PC-9 (cell line): ENCODE results near the gene PRRX2. TPM values are rescaled to one million over a fixed set of nuclear protein-coding genes. Genes with fewer than 3 reads are reported as not detected.

Experiments used
- BruUV-seq: library from RNA; stranded (reverse); fragments of 400-500 nt; replicated peaks from 2 replicates; lab custom pipeline; 2021; lab: Mats Ljungman, UMichigan
- CTCF ChIA-PET: fragments of 300-600 bp; sonication (Branson Sonifier 250); formaldehyde crosslinking; loops from one replicate; lab custom pipeline; 2022; ENCODE audit warnings: antibody characterized with exemption; lab: Charles Lee
- POLR2A ChIA-PET: fragments of 300-600 bp; sonication (Branson Sonifier 250); formaldehyde crosslinking; loops from one replicate; lab custom pipeline; 2022; ENCODE audit warnings: antibody characterized with exemption; ENCODE audit not compliant: unreplicated experiment; lab: Charles Lee
- DNase-seq, 2 experiments: peaks; one replicate each; pipeline versions ENCODE4 v3.0.0 to v3.0.0-alpha.2; 2015 to 2022; ENCODE audit warnings: mixed read lengths in 1 of 2
- H2AFZ ChIP-seq: fragments of 200-600 bp; sonication (generic); 2 replicates; pipeline ENCODE4 v1.8.1; 2017; ENCODE audit warnings: antibody characterized with exemption
- H3F3A ChIP-seq: fragments of 200-600 bp; sonication (generic); 2 replicates; pipeline ENCODE4 v1.8.1; 2017; ENCODE audit warnings: antibody characterized with exemption, mild to moderate bottlenecking, low read depth; ENCODE audit not compliant: insufficient read depth
- H3K27ac ChIP-seq: fragments of 200-600 bp; sonication (generic); 2 replicates; pipeline ENCODE4 v1.6.1; 2016; ENCODE audit warnings: mixed run types
- H3K27me3 ChIP-seq: fragments of 200-600 bp; sonication (generic); 2 replicates; pipeline ENCODE4 v1.6.1; 2016; ENCODE audit warnings: low read depth, mixed run types; ENCODE audit not compliant: insufficient read depth
- H3K36me3 ChIP-seq: fragments of 200-600 bp; sonication (generic); 2 replicates; pipeline ENCODE4 v1.6.1; 2016; ENCODE audit warnings: low read depth, mixed run types
- H3K4me1 ChIP-seq: fragments of 200-600 bp; sonication (generic); replicated peaks from 2 replicates; pipeline ENCODE4 v1.6.1; 2016; ENCODE audit warnings: mixed run types; ENCODE audit not compliant: insufficient read depth
- H3K4me2 ChIP-seq: fragments of 200-600 bp; sonication (generic); 2 replicates; pipeline ENCODE4 v1.6.1; 2017; ENCODE audit warnings: mixed run types
- H3K4me3 ChIP-seq: fragments of 200-600 bp; sonication (generic); 2 replicates; pipeline ENCODE4 v1.6.1; 2016; ENCODE audit warnings: mixed run types
- H3K79me2 ChIP-seq: fragments of 200-600 bp; sonication (generic); 2 replicates; pipeline ENCODE4 v1.6.1; 2017; ENCODE audit warnings: low read depth, mixed run types
- H3K9me2 ChIP-seq: fragments of 200-600 bp; sonication (generic); 2 replicates; pipeline ENCODE4 v1.8.1; 2017; ENCODE audit warnings: mild to moderate bottlenecking; ENCODE audit not compliant: insufficient read depth
- H3K9me3 ChIP-seq: fragments of 200-600 bp; sonication (generic); 2 replicates; pipeline ENCODE4 v1.8.1; 2016; ENCODE audit warnings: low read depth; ENCODE audit not compliant: insufficient read depth
- H4K20me1 ChIP-seq: fragments of 200-600 bp; sonication (generic); 2 replicates; pipeline ENCODE4 v1.8.1; 2017; ENCODE audit not compliant: insufficient read depth
- CTCF ChIP-seq: fragments of 200-600 bp; sonication (generic); conservative IDR thresholded peaks from 2 replicates; pipeline ENCODE4 v1.6.1; 2017; ENCODE audit warnings: mixed run types, antibody characterized with exemption, mild to moderate bottlenecking, moderate library complexity
- EZH2 ChIP-seq: fragments of 200-600 bp; sonication (generic); IDR thresholded peaks from 2 replicates; pipeline ENCODE4 v1.8.0; 2017; ENCODE audit warnings: antibody characterized with exemption, low read depth
- intact Hi-C: fragments of 100-400 bp; cut with micrococcal nuclease; formaldehyde crosslinking; loops from one replicate; pipeline ENCODE4 v1.10.0; 2022; ENCODE audit not compliant: unreplicated experiment
- total RNA-seq: library from RNA; stranded (reverse); gene quantifications from 2 replicates; pipeline ENCODE4 v1.2.3, GENCODE V29; 2021

PRRX2 gene
- total RNA-seq, 1 experiment from 2014 or later, result 0.98 TPM

DNA sequence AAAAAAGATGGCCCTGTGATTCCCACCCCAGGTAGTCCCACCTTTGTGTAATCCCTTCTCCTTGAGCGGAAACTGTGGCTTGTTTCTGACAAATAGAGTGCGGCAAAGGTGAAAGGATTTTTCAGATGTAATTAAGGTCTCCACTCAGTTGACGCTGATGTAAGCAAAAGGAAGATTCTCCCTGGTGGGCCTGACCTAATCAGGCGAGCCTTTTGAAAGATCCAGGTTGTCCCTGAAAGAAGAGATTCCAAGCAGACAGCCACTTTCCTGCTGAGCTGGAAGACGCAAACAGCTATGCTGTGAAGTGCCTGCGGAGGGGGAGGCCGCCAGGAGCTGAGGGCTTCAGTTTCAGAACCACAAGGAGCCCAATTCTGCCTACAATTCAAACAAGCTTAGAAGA is 63.3 kb downstream of the PRRX2 start:
- no peaks in the 10 kb centered on the region for H3K4me1 ChIP-seq
- H3K9me3 ChIP-seq, result no peaks in the 10 kb centered on the region
- intact Hi-C loops, result no loop called here
- H3K4me3 ChIP-seq, result no peak overlapping the region
- no peak overlapping the region for H3K4me2 ChIP-seq
- DNase-seq, result no peak
- no peaks in the 10 kb centered on the region for H4K20me1 ChIP-seq
- no peak overlapping the region for H3K27ac ChIP-seq
- no peak overlapping the region for H2AFZ ChIP-seq
- ChIA-PET POLR2A (interaction anchor here (0.6 kb wide), 1 partner anchor 25 kb away, joined by 4 read pairs; no protein-coding TSS in a partner anchor), CTCF (interaction anchor here (0.6 to 0.8 kb wide), 2 partner anchors 9 to 69 kb away, joined by 3 to 4 read pairs; no protein-coding TSS in a partner anchor)
- no peaks in the 10 kb centered on the region for H3K9me2 ChIP-seq
- H3K27me3 ChIP-seq, result no peaks in the 10 kb centered on the region
- H3F3A ChIP-seq, result peaks cover 32% of the 10 kb centered on the region
- no TSS peak for BruUV-seq
- TF ChIP-seq EZH2 (no peak), CTCF (no peak)
- H3K79me2 ChIP-seq, result no peaks in the 10 kb centered on the region
- H3K36me3 ChIP-seq, result no peaks in the 10 kb centered on the region

DNA sequence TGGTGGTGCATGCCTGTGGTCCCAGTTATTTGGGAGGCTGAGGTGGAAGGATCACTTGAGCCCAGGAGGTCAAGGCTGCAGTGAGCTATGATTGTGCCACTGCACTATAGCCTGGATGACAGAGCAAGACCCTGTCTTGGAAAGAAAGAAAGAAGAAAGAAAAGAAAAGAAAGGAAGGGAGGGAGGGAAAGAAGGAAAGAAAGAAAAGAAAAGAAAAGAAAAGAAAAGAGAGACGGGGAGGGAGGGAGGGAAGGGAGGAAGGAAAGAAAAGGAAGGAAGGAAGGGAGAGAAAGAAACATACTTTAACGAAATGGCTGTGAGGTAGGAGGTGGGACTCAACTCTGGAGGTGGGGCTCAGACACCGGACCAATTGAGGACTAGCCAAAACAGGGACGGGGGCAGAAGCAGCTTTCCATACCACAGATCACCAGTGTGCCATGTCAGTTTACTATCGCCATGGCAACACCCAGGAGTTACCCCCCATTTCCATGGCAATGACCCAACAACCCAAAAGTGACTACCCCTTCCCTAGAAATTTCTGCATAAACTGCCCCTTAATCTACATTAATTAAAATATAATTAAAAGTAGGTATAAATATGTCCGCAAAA is 66.1 kb downstream of the PRRX2 start:
- no peak overlapping the region for H3K4me3 ChIP-seq
- no peak overlapping the region for H3K4me2 ChIP-seq
- H3K36me3 ChIP-seq, result no peaks in the 10 kb centered on the region
- H3K9me3 ChIP-seq, result no peaks in the 10 kb centered on the region
- H3K4me1 ChIP-seq, result no peaks in the 10 kb centered on the region
- H3K9me2 ChIP-seq, result no peaks in the 10 kb centered on the region
- TF ChIP-seq CTCF (no peak), EZH2 (no peak)
- no peaks in the 10 kb centered on the region for H4K20me1 ChIP-seq
- no peak for DNase-seq
- ChIA-PET CTCF (no interaction called here), POLR2A (interaction anchor here (0.6 kb wide), 1 partner anchor 21 kb away, joined by 3 read pairs; no protein-coding TSS in a partner anchor)
- intact Hi-C loops, result no loop called here
- H3K27me3 ChIP-seq, result no peaks in the 10 kb centered on the region
- no peaks in the 10 kb centered on the region for H3K79me2 ChIP-seq
- H2AFZ ChIP-seq, result no peak overlapping the region
- H3K27ac ChIP-seq, result no peak overlapping the region
- BruUV-seq, result no TSS peak
- H3F3A ChIP-seq, result peaks cover 45% of the 10 kb centered on the region

GRCh38 chr9:129732100-129732499 is 66.7 kb downstream of the PRRX2 start:
- Histone ChIP-seq H3K36me3 (no peaks in the 10 kb centered on the region), H3K4me3 (no peak overlapping the region), H3K4me2 (no peak overlapping the region), H3F3A (peaks cover 50% of the 10 kb centered on the region), H3K79me2 (no peaks in the 10 kb centered on the region), H3K27ac (no peak overlapping the region), H3K4me1 (no peaks in the 10 kb centered on the region), H4K20me1 (no peaks in the 10 kb centered on the region), H3K27me3 (no peaks in the 10 kb centered on the region), H3K9me2 (no peaks in the 10 kb centered on the region), H3K9me3 (no peaks in the 10 kb centered on the region), H2AFZ (no peak overlapping the region)
- no peak for DNase-seq
- TF ChIP-seq CTCF, result no peak
- no peak for TF ChIP-seq EZH2
- intact Hi-C loops, result no loop called here
- ChIA-PET POLR2A (interaction anchor here (0.6 kb wide), 1 partner anchor 20 kb away, joined by 3 read pairs; no protein-coding TSS in a partner anchor), CTCF (no interaction called here)
- no TSS peak for BruUV-seq
